ENCODE results near the gene LILRA6.
"Not testable (repeated sequence)": the region's sequence is repeated elsewhere in the genome, so short reads cannot be mapped to it uniquely, and the experiment has no call there.

The LILRA6 gene

GRCh38 chr19:54262066-54262465 is 19.5 kb upstream of the LILRA6 start:
- no peak for DNase-seq

DNA sequence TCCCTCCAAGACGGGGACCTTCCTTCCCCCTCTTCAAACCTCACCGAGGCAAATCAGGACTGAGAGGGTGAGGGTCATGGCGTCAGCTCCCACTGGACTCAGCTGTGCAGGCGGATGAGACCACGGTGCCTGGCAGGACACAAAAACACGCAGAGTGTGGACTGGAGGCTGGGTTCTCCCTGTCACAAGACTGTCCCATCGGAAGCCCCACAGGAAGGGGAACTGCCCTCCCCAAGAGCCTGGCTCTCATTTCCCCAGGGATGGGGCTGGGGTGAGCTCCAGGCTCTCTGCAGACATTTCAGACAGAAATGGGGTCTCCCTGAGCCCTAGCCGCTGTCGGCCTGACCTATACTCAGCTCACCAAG is 14.5 kb upstream of the LILRA6 start, which contains the start of gene LILRB5:
Gene LILRB5 (minus strand): TSS at position 158 of the 365 bp plus-strand sequence. CDS start 80 bp downstream, at position 78.
- DNase-seq: no peak

DNA sequence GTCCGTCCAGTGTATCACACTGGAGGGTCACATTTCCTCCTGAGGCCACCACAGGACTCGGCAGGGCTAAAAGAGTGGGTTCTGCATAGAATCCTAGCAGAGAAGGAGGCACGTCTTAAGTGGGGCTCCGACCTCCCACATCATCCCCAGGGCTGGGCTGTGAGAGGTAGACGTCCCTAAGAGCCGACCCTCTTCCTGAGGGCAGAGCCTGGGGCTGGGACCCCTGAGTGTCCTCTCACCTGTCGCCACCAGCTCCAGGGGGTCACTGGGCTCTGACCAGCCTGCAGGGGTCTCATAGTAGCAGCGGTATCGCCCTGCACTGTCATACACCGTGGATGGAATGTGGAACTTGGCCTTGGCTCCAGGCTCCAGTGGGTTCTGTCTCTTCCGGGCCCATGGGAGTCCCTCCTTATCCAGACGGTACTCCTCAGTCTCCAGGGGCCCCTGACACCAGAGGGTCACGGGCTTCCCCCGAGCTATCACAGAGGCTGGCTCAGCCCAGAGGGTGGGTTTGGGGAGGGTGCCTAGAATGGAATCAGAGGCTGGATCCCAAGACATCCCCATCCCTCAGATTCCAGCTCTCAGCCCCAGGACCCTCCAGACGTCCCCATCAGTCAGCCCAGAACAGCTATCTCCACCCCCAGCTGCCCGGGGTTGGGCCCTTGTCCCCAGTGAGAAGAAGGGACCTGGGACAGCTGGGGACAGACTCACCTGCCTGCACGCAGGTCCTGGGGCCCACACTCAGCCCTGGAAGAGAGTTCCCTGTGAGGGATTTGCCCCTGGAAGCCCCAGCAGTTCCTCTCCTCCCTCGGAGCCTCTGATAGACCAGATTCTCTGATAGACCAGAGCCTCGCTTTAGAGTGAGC is 13.9 kb upstream of the LILRA6 start:
- no peak for DNase-seq

- DNase-seq: peak; percentile 20
Observed at GRCh38 chr19:54255105-54255775, 12.7 kb upstream of the LILRA6 start.

DNA sequence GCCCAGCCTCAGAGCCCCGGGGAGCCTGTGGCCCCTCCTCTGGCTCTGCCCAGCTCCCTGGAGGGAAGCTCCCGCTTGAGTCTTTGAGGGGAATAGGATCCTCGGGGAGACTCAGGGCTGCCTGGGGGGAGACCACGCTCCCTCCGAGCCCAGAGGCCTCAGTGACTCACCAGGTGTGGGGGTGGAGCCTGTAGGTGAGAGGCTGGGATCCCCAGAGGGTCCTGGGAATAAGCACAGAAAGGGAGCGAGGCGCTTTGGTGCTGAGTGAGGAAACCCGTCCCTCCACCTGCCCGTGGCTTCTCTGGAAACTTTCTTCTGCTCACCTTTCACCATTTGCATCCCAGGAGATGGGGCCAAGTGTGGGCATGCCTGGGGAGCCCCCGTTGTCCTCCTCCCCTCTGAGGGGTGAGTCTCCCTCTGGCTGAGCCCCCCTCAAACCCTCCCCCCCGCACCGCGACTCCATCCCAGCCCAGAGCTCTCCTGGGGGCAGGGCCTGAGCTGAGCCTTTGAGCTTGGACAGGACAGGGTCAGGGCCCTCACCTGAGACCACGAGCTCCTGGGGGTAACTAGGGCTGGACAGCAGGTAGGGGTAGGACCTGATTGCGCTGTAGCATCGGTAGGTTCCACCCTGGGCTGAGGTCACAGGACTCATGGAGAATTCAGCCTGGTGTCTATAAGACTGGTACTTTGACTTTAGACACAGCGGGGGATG is 11.8 kb upstream of the LILRA6 start:
- DNase-seq: no peak

- DNase-seq: no peak
Observed at GRCh38 chr19:54253331-54254194, 11.0 kb upstream of the LILRA6 start.

DNA sequence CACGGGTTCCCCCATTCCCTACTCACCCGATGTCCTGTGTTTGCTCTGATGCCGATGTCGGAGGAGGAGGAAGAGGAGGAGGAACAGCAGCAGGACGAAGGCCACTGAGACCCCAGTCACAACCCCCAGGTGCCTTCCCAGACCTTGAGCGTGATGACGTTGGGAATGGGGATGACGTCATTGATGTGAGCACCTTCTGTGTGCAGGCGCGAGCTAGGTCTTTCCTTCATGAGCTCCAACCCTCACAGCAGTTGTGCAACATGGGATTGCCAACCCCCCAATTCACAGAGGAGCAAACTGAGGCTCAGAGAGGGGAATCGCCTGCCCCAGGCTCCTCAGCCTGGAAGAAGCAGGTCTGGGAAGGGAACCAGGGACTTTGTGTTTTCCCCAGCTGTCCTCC is 10.3 kb upstream of the LILRA6 start:
- DNase-seq: no peak

GRCh38 chr19:54252243-54252642 is 9.7 kb upstream of the LILRA6 start:
- DNase-seq: no peak

DNA sequence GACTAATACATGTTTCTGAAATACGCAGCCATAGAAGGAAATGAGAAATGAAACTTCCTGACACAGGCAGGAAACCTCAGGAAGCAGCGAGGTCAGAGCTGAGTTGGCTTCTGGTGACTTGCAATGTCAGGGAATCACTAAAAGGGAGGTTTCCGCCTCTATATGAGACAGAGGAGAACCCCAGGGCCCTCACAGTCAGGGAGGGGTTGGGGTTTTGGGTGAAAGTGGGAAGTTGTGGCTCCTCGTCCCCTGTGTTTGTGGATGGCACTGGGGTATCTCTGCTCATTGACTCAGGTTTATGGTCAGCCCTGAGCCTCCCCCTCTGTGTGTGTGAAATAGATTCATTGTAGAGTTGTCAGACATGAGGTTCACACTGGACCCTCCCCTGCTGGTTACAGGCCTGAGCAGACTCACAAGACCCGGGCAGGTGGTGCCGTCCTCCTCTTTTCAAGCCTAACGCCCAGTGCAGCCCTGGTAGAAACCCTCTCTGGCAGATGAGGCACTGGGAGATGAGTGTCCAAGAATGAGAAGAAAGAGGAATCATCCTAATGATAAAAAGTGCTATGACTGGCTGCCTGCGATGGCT is 5.5 kb upstream of the LILRA6 start:
- no peak for DNase-seq

GRCh38 chr19:54247106-54247930 is 4.7 kb upstream of the LILRA6 start:
- no peak for DNase-seq

DNA sequence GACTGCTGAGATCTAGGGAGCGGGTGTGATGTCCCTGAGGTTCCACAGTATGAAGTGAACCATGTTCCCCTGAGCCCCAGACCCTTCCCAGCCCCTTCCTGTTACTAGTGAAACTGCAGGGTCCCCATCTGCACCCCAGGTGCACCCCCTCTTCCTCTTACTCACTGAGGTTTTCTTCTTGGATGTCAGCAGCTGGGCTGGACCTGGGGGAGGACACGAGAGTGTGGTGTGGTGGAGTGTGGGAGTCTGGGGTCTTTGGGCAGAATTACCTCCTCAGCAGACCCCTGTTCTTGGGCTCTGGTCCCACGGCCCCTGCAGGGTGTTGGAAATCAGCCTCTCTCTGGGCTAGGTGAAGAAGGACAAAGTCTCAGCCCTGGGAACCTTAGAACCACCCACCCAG is 3.3 kb upstream of the LILRA6 start:
- DNase-seq: no peak

DNA sequence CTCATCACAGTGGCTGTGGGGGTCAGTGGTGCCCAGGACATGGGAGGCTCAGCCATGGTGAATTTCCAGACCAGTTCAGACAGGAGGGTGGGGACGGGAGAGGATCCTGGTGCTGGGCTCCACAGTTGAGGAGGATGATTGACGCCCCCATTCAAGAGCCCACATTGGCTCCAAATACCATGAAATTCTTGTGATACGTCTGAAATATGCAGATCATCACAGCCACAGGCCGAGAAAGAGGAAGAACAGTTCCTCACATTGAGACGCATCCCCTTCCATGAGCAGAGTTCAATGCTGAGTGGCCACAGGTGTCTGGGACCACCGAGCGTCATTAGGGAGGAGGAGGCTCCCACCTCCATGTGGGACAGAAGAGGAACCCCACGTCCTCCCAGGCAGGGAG is 1.2 kb upstream of the LILRA6 start:
- not testable (repeated sequence) for DNase-seq

DNA sequence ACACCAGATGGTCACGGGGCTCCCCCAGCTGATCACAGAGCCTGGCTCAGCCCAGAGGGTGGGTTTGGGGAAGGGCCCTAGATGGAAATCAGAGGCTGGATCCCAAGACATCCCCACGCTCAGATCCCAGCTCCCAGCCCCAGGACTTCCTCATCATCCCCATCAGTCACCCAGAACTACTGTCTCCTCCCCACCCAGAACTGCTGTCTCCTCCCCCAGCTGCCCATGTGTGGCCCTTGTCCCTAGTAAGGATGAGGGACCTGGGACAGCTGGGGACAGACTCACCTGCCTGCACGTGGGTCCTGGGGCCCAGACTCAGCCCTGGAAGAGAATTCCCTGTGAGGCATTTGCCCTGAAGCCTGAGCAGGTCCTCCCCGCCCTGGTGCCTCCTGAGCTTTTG is 356 bp downstream of the LILRA6 start:
- DNase-seq: not testable (repeated sequence)

DNA sequence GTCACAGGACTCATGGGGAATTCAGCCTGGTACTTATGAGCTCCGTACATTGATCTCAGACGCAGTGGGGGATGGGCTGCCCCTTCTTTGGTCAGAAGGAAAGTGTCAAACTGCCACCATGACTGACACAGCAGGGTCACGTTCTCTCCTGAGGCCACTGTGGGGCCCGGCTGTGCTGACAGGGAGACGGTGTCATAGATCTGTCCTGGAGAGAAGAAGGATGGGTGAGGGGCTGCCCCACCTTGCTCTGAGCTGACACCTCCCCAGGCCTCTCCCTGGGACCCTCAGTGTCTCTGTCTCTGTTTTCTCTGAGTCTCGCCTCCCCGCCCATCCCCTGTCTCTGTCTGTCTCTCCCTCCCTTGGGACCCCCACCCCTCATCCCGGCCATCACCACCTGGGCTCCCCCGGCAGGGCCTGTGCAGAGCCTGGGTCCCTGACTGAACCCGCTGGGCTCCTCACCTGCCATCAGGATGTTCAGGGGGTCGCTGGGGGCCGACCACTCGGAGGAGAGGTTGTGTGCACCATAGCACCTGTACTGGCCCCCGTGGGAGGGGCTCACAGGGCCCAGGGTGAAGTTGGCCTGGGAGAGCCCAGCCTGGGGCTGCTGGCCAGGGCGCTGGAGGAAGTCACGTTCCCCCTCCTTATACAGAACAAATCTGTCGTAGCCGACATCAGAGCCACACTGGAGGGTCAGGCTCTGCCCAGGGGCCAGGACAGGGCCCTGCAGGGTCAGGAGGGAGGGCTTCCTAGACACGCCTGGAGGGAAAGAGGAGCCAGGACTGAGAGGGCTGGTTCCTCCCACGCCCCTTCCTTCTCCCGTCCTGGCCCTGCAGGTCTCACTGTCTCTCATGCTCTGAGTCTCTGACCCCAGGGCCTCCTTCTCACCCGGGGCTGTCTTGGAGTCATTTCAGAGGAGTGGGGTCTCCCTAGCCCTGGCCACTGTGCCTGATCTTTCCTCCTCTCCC is 1.9 kb downstream of the LILRA6 start:
- not testable (repeated sequence) for DNase-seq

- DNase-seq: not testable (repeated sequence)
Observed at GRCh38 chr19:54239491-54240371, 2.9 kb downstream of the LILRA6 start.

DNA sequence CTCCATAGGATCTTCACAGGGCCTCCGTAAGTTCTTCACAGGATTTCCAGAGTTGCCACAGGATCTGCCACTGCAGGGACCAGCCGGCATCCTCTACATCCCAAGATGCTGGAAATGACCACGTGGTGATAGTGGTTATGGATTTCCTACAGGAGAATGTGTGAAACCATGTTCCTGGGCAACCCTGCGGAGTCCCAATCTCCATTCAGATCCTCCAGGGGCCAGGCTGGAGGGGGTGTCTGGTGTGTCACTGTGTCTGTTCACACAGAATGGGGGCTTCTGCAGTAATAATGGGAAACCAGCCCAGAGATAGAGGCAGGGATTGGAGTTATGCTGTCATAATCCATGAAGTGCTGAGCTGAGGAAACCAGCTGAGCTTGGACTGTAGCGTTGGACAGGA is 8.6 kb downstream of the LILRA6 start:
- DNase-seq: no peak

DNA sequence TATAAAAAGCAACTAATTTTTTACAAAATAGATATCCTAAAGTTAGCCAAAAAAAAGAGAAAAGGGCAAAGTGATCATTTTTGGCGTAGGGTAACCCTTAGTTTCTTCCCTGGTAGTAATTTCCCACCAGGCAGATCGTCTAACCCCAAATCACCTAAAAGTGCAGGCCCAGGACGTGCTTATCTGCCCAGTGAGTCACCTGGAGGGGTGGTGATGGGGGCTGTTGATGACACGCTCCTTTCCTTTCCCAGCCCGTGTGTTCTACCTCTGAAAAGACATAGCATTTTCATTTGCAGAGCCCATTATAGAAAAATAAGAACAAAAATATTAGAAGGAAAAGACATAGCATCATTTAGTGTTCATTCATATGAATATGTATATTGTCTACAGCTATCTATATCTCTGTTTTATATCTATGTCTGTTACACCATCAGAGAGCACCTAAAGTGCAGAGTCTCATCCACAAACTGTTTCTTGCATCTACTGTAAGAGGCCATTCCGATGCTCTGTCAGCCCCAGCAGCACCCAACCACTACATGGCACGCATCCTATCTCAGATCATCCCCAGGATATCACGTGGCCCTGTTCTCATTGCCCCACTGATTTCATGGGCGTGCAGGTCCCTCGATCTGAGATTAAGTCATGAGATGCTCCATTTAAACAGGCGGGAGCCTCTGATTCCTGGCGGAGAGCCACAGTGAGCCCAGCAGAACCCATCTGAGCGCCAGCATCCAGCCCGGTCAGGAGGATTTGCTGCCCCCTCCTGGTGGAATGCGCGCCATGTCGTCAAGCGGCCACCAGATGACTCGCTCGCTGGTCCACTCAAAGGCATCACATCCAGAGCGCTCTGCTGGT is 11.3 kb downstream of the LILRA6 start:
- DNase-seq: peak; percentile 87

DNA sequence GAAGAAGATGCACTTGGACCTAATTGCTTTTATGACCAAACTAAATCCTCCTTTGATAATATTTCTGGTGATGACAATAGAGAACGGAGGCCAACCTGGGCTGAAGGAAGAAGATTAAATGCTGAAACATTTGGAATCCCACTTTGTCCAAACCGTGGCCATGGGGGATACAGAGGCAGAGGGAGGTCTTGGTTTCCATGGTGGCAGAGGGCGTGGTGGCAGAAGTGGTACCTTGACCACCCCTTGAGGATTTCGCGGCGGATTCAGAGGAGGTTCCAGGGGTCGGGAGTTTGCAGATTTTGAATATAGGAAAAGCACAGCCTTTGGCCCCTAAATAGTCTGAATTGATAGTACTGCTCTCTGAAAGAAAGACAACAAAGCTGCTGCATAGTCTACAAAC is 12.6 kb downstream of the LILRA6 start:
- no peak for DNase-seq
